DND-41 (cell line): ENCODE measurements around the gene FRMPD1.

Source experiments
- ATAC-seq: fragments of 200-7000 bp; cut with Tn5 transposase; 3 replicates; pipeline ENCODE4 v1.9.1; 2021; ENCODE audit warnings: low read depth; ENCODE audit not compliant: insufficient read depth
- DNase-seq: peaks from one replicate; pipeline ENCODE4 v3.0.0-alpha.2; 2020
- H2AFZ ChIP-seq: 2 replicates; pipeline ENCODE4 v1.6.0; 2012; ENCODE audit warnings: low read depth, low read length
- H3K27ac ChIP-seq: 2 replicates; pipeline ENCODE4 v1.5.1; 2012; ENCODE audit warnings: low read length, inconsistent platforms
- H3K27me3 ChIP-seq: fragments of 200-600 bp; sonication (generic); 2 replicates; pipeline ENCODE4 v1.6.0; 2012; ENCODE audit warnings: low read length, mild to moderate bottlenecking, inconsistent platforms; ENCODE audit not compliant: insufficient read depth, poor library complexity
- H3K36me3 ChIP-seq: 2 replicates; pipeline ENCODE4 v1.5.1; 2012; ENCODE audit warnings: low read length, inconsistent platforms; ENCODE audit not compliant: insufficient read depth
- H3K4me1 ChIP-seq: 2 replicates; pipeline ENCODE4 v1.5.1; 2012; ENCODE audit warnings: mild to moderate bottlenecking, low read length; ENCODE audit not compliant: insufficient read depth
- H3K4me2 ChIP-seq: 2 replicates; pipeline ENCODE4 v1.6.0; 2012; ENCODE audit warnings: mild to moderate bottlenecking, moderate library complexity, low read length, inconsistent platforms; ENCODE audit not compliant: insufficient read depth
- H3K4me3 ChIP-seq, 2 experiments: fragments of 200-600 bp in 1 of 2; shearing (Covaris generic) in 1 of 2; 2 replicates each; pipeline ENCODE4 v1.5.1; 2012 to 2016; ENCODE audit warnings: inconsistent platforms in 2 of 2, low read length in 2 of 2, mild to moderate bottlenecking in 2 of 2, low read depth in 1 of 2, moderate library complexity in 1 of 2
- H3K79me2 ChIP-seq: 2 replicates; pipeline ENCODE4 v1.6.0; 2012; ENCODE audit warnings: low read length, inconsistent platforms; ENCODE audit not compliant: insufficient read depth
- H3K9ac ChIP-seq: 2 replicates; pipeline ENCODE4 v1.6.0; 2012; ENCODE audit warnings: low read depth, mild to moderate bottlenecking, inconsistent platforms, low read length, moderate library complexity
- H3K9me3 ChIP-seq: 2 replicates; pipeline ENCODE4 v1.5.1; 2012; ENCODE audit warnings: low read length, moderate library complexity, mild to moderate bottlenecking, inconsistent platforms; ENCODE audit not compliant: insufficient read depth, severe bottlenecking
- H4K20me1 ChIP-seq: 2 replicates; pipeline ENCODE4 v1.6.0; 2012; ENCODE audit warnings: low read length; ENCODE audit not compliant: insufficient read depth
- EZH2 ChIP-seq: IDR thresholded peaks from 3 replicates; pipeline ENCODE4 v1.6.1; 2012; ENCODE audit warnings: borderline replicate concordance, low read depth, mild to moderate bottlenecking, moderate library complexity, low read length, inconsistent platforms; ENCODE audit not compliant: severe bottlenecking
- TF ChIP-seq, protein P1 (sequence below): IDR thresholded peaks from 2 replicates; pipeline ENCODE4 v1.5.1; 2012; ENCODE audit warnings: borderline replicate concordance, low read length, moderate library complexity, mild to moderate bottlenecking; ENCODE audit not compliant: poor library complexity, severe bottlenecking; ENCODE audit errors: extremely low read depth

FRMPD1 gene

DNA sequence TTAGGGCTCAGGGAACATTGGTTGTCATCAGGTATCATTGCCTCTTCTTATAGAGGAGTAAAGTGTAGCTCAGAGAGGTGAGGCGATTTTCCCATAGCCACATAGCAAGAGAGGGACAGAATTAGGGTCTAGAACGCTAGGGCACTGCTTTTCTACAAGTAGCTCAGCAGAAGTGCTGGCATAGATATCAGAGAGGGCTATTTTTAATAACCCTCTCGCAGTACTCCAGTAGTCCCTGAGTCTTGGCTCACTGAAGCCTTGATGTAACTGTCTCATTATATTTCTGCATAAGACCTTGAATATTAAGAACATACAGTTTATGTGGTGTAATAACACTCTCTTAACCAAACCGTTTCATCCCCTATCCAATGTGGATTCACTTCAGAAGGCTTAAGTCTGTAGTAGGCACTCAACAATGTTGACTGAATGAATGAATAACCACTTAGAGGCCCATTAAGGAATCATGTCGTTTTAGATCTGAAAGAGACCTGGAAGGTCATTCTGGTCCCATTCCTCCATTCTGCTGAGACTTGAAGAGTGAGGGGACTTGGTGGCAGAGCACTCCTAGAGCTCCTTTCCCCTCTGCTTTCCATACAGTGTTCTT lies 4.7 kb upstream of the FRMPD1 start:
- no peak overlapping the region for H2AFZ ChIP-seq
- H3K27me3 ChIP-seq: peaks cover 11% of the 10 kb centered on the region
- no peak overlapping the region for H3K9ac ChIP-seq
- H3K4me3 ChIP-seq: no peak overlapping the region
- H3K9me3 ChIP-seq: no peaks in the 10 kb centered on the region
- no peaks in the 10 kb centered on the region for H3K4me1 ChIP-seq
- no peak for ATAC-seq
- no peak for DNase-seq
- no peaks in the 10 kb centered on the region for H3K36me3 ChIP-seq
- H3K4me2 ChIP-seq: no peak overlapping the region
- no peak overlapping the region for H3K27ac ChIP-seq
- TF ChIP-seq, protein P1, sequence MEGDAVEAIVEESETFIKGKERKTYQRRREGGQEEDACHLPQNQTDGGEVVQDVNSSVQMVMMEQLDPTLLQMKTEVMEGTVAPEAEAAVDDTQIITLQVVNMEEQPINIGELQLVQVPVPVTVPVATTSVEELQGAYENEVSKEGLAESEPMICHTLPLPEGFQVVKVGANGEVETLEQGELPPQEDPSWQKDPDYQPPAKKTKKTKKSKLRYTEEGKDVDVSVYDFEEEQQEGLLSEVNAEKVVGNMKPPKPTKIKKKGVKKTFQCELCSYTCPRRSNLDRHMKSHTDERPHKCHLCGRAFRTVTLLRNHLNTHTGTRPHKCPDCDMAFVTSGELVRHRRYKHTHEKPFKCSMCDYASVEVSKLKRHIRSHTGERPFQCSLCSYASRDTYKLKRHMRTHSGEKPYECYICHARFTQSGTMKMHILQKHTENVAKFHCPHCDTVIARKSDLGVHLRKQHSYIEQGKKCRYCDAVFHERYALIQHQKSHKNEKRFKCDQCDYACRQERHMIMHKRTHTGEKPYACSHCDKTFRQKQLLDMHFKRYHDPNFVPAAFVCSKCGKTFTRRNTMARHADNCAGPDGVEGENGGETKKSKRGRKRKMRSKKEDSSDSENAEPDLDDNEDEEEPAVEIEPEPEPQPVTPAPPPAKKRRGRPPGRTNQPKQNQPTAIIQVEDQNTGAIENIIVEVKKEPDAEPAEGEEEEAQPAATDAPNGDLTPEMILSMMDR: no peak
- no peak for TF ChIP-seq EZH2
- H3K79me2 ChIP-seq: no peaks in the 10 kb centered on the region
- no peaks in the 10 kb centered on the region for H4K20me1 ChIP-seq

DNA sequence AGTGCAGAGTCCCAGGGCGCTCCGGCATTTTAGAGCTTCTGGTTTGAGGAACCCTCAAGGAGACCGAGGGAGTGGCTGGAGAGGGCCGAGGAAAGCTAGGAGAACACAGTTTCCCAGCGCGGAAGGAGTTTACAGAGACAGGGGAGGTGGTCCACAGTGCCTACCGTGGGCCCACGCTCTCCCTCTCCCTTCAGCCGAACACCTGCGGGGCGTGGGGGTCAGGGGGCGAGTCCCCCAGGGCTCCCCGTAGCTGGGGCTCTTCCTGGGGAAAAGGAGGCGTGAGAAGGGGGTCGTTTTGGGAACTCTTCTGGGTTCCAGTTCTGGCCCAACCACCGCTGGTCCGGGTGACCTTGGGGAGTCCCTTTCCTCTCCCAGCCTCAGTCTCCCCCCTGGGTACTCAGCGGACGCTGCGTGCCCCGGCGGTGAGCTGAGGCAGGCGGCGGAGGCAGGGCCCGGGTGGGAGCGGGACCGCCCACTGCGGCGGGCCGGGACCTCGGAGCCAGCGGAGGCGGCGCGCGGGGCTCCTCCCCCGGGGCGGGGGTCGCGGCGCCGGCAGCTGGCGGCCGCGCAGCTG lies 368 bp upstream of the FRMPD1 start:
- Histone ChIP-seq H3K27ac (no peak overlapping the region), H2AFZ (no peak overlapping the region), H3K27me3 (peaks cover 3% of the 10 kb centered on the region), H3K9ac (no peak overlapping the region), H3K9me3 (no peaks in the 10 kb centered on the region), H3K4me2 (no peak overlapping the region), H4K20me1 (no peaks in the 10 kb centered on the region), H3K4me1 (no peaks in the 10 kb centered on the region), H3K4me3 (no peak overlapping the region), H3K36me3 (no peaks in the 10 kb centered on the region), H3K79me2 (no peaks in the 10 kb centered on the region)
- ATAC-seq (no peak), DNase-seq (no peak)
- TF ChIP-seq, protein P1: no peak
- TF ChIP-seq EZH2: no peak

DNA sequence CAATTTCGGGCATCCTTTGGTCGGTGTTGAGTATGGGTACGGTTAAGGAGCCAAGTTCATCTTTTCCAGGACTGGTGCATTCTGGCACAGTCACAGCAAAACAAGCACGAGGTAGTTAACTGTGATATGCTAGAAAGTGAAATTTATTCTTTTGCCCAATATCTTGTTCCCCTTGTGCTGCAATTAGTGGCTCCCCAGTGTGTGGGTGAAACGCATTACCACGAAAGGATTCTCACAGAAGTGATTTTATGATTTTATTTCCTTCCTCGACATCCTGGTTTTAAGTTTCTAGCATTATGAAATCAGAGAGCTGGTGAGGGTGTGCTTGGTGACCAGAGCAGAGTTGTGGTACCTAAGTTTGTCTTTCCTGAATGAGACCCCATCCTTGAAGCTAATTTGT lies 1.5 kb downstream of the FRMPD1 start:
- Histone ChIP-seq H4K20me1 (no peaks in the 10 kb centered on the region), H3K4me3 (no peak overlapping the region), H2AFZ (no peak overlapping the region), H3K36me3 (no peaks in the 10 kb centered on the region), H3K9ac (no peak overlapping the region), H3K4me2 (no peak overlapping the region), H3K79me2 (no peaks in the 10 kb centered on the region), H3K27ac (no peak overlapping the region), H3K27me3 (peaks cover 3% of the 10 kb centered on the region), H3K9me3 (no peaks in the 10 kb centered on the region), H3K4me1 (no peaks in the 10 kb centered on the region)
- no peak for TF ChIP-seq EZH2
- TF ChIP-seq, protein P1: no peak
- ATAC-seq: no peak
- DNase-seq: no peak

DNA sequence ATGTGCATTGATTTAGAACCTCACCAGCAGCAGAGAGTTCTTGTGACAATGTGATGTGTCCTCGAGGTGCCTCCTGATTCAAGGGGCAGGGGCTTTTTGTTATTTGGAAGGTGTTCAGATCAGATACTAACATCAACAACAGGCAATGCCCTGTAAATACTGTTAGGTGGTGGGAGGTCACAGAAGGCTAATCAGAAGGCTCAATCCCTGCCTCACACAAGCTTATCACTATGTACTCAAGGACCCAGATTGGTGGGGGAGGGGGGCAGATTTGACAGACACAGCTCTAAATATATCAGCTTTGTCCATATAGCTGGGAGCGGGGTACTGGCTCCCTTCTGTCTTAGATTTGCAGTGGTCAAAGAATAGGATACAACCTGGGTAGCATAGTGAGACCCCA lies 2.6 kb downstream of the FRMPD1 start:
- no peaks in the 10 kb centered on the region for H3K36me3 ChIP-seq
- no peak overlapping the region for H3K27ac ChIP-seq
- H3K9me3 ChIP-seq: no peaks in the 10 kb centered on the region
- no peak overlapping the region for H3K4me2 ChIP-seq
- TF ChIP-seq, protein P1: no peak
- TF ChIP-seq EZH2: no peak
- no peak overlapping the region for H2AFZ ChIP-seq
- H3K4me1 ChIP-seq: no peaks in the 10 kb centered on the region
- ATAC-seq: no peak
- DNase-seq: no peak
- no peaks in the 10 kb centered on the region for H4K20me1 ChIP-seq
- H3K27me3 ChIP-seq: peaks cover 11% of the 10 kb centered on the region
- H3K4me3 ChIP-seq: no peak overlapping the region
- H3K9ac ChIP-seq: no peak overlapping the region
- H3K79me2 ChIP-seq: no peaks in the 10 kb centered on the region
